ENCODE measurements around the gene PSMB8.
"Not testable (repeated sequence)": the region's sequence is repeated elsewhere in the genome, so short reads cannot be mapped to it uniquely, and the experiment has no call there.

The PSMB8 gene

GRCh38 chr6:32843979-32844838 is at the start of gene PSMB8:
TSS of gene PSMB8 (minus strand) at chr6:32844047. CDS start at chr6:32843996, 51 bp downstream.
- peak; percentile 34 to 97 (median 86) for DNase-seq

GRCh38 chr6:32890831-32891230 is 47.0 kb upstream of the PSMB8 start:
- DNase-seq: no peak

GRCh38 chr6:32889533-32889932 is 45.7 kb upstream of the PSMB8 start:
- DNase-seq: no peak

- DNase-seq: no peak
Measured at GRCh38 chr6:32888576-32888975, 44.7 kb upstream of the PSMB8 start.

- DNase-seq: no peak
Measured at GRCh38 chr6:32887616-32888015, 43.8 kb upstream of the PSMB8 start.

GRCh38 chr6:32886681-32887383 is 43.0 kb upstream of the PSMB8 start:
- peak in 3 of 56 donors; percentile 1 to 46 (median 11) for DNase-seq

GRCh38 chr6:32885698-32886286 is 41.9 kb upstream of the PSMB8 start:
- DNase-seq: no peak

GRCh38 chr6:32883789-32884188 is 39.9 kb upstream of the PSMB8 start:
- peak in 4 of 56 donors; percentile 4 to 11 (median 7) for DNase-seq

- no peak for DNase-seq
Measured at GRCh38 chr6:32882879-32883250, 39.0 kb upstream of the PSMB8 start.

GRCh38 chr6:32880962-32881361 is 37.1 kb upstream of the PSMB8 start:
- DNase-seq: not testable (repeated sequence)

GRCh38 chr6:32879691-32880090 is 35.8 kb upstream of the PSMB8 start:
- DNase-seq: no peak

GRCh38 chr6:32876603-32877002 is 32.8 kb upstream of the PSMB8 start:
- no peak for DNase-seq

GRCh38 chr6:32873947-32874346 is 30.1 kb upstream of the PSMB8 start:
- DNase-seq: not testable (repeated sequence)

GRCh38 chr6:32868257-32868788 is 24.5 kb upstream of the PSMB8 start:
- DNase-seq: peak in 45 of 56 donors; percentile 17 to 89 (median 52)

GRCh38 chr6:32867554-32868256 is 23.9 kb upstream of the PSMB8 start:
- no peak for DNase-seq

- no peak for DNase-seq
Measured at GRCh38 chr6:32867022-32867477, 23.2 kb upstream of the PSMB8 start.

- DNase-seq: no peak
Measured at GRCh38 chr6:32865724-32866443, 22.0 kb upstream of the PSMB8 start.

GRCh38 chr6:32862725-32863124 is 18.9 kb upstream of the PSMB8 start:
- DNase-seq: no peak

GRCh38 chr6:32860674-32861073 is 16.8 kb upstream of the PSMB8 start:
- no peak for DNase-seq

- no peak for DNase-seq
Measured at GRCh38 chr6:32858194-32858593, 14.3 kb upstream of the PSMB8 start.
